ENCODE results near the gene PCDH17.

Gene PCDH17

DNA sequence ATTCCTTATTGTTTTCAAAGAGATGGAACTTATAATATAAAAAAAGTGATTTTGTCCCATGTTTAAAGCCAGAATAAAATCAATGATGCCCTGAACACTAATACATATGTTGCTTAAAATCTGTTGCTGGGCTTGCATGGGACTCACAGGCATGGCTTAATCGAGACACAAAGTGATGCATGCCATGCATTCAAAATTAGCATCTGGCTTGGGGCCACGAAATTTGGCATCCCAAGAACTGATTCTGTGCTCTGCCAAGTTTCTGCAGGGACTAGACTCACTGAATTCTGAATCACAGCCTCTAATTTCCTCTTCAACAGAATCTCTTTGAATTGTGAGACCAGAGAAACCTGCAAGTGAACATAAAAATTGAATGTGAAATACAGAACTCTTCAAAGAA lies 109.2 kb downstream of the PCDH17 start:
- DNase-seq = no peak

DNA sequence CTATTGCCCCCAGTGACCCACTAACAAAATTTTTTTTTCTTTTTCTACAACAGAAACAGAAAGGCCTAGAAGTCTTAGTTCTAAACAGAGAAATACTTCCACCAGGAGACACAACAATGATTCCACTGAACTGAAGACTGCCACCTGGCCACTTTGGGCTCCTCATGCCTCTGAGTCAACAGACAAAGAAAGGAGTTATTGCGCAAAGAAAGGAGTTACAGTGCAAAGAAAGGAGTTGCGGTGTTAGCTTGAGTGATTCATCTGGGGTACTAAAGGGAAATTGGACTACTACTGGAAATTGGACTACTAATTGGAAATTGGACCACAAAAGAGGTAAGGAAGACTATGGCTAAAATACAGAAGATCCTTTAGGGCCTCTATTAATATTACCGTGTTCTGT lies 116.6 kb downstream of the PCDH17 start:
- DNase-seq = no peak

DNA sequence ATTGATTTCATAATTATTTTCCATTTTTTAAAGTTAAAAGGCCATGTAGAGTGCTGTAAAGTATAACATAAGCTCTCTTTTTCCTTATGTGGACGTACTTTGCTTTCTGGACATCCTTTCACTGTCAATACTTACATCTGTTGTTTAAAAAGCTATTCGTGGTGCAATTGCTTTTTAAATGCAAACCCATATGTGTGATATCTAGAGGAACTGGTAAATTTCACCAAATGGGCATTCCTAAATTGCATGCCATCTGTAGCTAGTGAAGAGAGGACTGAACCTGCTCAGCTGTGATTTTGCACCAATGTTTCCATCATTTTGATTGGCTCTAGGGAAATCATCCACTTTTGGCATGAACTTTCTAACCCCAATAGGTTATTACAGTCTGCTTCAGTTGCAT lies 129.4 kb downstream of the PCDH17 start:
- DNase-seq = no peak

DNA sequence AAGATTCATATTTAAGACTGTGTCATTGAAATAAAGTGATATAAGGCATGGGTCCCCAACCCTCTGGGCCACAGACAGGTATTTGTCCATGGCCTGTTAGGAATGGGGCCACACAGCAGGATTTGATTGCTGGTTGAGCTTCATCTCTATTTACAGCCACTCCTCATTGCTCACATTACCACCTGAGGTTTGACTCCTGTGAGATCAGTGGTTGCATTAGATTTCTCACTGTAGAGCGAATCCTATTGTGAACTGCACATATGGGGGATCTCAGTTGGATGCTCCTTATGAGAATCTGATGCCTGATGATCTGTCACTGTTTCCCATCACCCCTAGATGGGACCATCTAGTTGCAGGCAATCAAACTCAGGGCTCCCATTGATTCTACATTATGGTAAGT lies 132.1 kb downstream of the PCDH17 start:
- DNase-seq = no peak

All from hematopoietic multipotent progenitor cell treated with erythropoietin and hydrocortisone succinate and interleukin-3 and kit ligand, for 6 days (in vitro differentiated cells).